Tibial nerve (tissue), 3 donors: Measurements from ENCODE around the gene USB1.

ENCODE experiments used
- POLR2A ChIP-seq, 2 donors: fragments of 450-650 bp; IDR thresholded peaks; one replicate each; pipeline ENCODE4 v1.6.1; 2017; ENCODE audit warnings: antibody characterized with exemption in 2 of 2, mild to moderate bottlenecking in 2 of 2, moderate library complexity in 2 of 2
- TF ChIP-seq, protein P1 (sequence below), 5 experiments: fragments of 200-600 bp in 3 of 5; fragments of 450-650 bp in 2 of 5; sonication (generic) in 3 of 5; IDR thresholded peaks; one replicate each; pipeline ENCODE4 v1.5.1; 2016 to 2019; ENCODE audit warnings: antibody characterized with exemption in 5 of 5, mild to moderate bottlenecking in 3 of 5, moderate library complexity in 2 of 5

DNA sequence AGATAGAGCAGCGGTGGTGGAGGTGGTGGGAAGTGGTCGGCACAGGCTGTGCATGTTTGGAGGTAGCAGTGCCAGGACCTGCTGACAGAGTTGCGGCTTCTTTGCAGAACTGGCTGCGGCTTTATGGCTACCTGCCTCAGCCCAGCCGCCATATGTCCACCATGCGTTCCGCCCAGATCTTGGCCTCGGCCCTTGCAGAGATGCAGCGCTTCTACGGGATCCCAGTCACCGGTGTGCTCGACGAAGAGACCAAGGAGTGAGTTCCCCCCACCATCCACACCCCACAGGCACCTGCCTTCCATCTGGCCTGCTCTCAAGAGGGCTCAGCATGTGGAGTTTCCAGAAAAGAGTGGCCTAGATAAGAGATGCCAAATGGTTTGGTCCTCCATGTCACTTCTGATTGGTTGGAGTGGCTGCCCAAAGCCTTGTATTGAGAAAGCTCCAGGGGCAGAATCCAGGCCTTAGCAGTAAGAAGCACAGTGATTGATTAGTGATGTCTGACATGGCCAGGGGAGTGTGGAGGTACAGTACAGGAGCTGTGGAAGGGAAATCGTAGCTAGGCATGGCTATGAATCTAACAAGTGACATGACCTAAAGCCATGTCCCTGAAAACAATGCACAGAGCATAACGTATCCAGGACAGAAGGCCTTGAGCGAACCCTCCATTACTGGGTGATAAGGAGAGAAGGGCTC lies 36.3 kb downstream of the USB1 start:
- TF ChIP-seq, protein P1, sequence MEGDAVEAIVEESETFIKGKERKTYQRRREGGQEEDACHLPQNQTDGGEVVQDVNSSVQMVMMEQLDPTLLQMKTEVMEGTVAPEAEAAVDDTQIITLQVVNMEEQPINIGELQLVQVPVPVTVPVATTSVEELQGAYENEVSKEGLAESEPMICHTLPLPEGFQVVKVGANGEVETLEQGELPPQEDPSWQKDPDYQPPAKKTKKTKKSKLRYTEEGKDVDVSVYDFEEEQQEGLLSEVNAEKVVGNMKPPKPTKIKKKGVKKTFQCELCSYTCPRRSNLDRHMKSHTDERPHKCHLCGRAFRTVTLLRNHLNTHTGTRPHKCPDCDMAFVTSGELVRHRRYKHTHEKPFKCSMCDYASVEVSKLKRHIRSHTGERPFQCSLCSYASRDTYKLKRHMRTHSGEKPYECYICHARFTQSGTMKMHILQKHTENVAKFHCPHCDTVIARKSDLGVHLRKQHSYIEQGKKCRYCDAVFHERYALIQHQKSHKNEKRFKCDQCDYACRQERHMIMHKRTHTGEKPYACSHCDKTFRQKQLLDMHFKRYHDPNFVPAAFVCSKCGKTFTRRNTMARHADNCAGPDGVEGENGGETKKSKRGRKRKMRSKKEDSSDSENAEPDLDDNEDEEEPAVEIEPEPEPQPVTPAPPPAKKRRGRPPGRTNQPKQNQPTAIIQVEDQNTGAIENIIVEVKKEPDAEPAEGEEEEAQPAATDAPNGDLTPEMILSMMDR (IDR thresholded peaks at IDR 0.05): no peak
- TF ChIP-seq POLR2A (IDR thresholded peaks at IDR 0.05): no peak
